ENCODE results near the gene AKAP13.

Gene AKAP13

DNA sequence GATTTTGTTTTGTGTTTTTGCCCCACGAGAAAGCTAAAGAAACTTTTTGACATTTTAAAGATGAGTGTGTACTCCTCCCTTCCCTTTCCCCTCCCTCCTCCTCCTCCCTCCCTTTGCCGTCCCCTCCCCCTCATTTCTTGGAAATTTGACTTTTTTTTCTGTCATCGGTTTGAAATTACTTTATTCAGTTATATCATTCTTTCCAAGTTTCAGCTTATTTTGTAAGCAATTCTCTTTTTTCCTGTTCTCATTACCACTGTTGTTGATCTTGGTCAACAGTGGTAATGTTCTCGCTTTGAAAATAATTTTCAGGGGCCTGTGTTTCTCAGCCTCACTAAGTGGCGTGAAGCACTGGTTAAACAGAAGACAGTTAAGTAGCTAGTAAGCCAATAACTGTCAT, 178.4 kb downstream of the AKAP13 start:
- peaks cover 2% of the 10 kb centered on the region for H4K20me1 ChIP-seq (ENCODE audit: low read depth, low read length)
- H3K4me2 ChIP-seq (ENCODE audit: low read depth, low read length, poor library complexity, severe bottlenecking), result no peak overlapping the region
- H3K79me2 ChIP-seq (ENCODE audit: insufficient read depth, low read length), result peaks cover 70% of the 10 kb centered on the region
- no peaks in the 10 kb centered on the region for H3K9me2 ChIP-seq (replicated peaks; ENCODE audit: insufficient read depth, low read length)
- no peaks in the 10 kb centered on the region for H3K27me3 ChIP-seq (ENCODE audit: low read length)
- no peak overlapping the region for H3K4me3 ChIP-seq (ENCODE audit: insufficient read depth, low read length, poor library complexity, severe bottlenecking)
- TF ChIP-seq, protein P1, sequence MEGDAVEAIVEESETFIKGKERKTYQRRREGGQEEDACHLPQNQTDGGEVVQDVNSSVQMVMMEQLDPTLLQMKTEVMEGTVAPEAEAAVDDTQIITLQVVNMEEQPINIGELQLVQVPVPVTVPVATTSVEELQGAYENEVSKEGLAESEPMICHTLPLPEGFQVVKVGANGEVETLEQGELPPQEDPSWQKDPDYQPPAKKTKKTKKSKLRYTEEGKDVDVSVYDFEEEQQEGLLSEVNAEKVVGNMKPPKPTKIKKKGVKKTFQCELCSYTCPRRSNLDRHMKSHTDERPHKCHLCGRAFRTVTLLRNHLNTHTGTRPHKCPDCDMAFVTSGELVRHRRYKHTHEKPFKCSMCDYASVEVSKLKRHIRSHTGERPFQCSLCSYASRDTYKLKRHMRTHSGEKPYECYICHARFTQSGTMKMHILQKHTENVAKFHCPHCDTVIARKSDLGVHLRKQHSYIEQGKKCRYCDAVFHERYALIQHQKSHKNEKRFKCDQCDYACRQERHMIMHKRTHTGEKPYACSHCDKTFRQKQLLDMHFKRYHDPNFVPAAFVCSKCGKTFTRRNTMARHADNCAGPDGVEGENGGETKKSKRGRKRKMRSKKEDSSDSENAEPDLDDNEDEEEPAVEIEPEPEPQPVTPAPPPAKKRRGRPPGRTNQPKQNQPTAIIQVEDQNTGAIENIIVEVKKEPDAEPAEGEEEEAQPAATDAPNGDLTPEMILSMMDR (IDR thresholded peaks at IDR 0.05; ENCODE audit: insufficient read depth, low read length, poor library complexity, severe bottlenecking), result no peak
- TF ChIP-seq EZH2phosphoT487 (conservative IDR thresholded peaks at IDR 0.05; ENCODE audit: low read length), result no peak
- peaks cover 17% of the 10 kb centered on the region; the same call in 1 of the 2 replicates for H3K36me3 ChIP-seq (ENCODE audit: low read length)
- H3K9me3 ChIP-seq (ENCODE audit: insufficient read depth, low read length), result no peaks in the 10 kb centered on the region
- H3K9ac ChIP-seq (ENCODE audit: low read length), result no peak overlapping the region
- H2AFZ ChIP-seq (ENCODE audit: low read depth, low read length, severe bottlenecking), result no peak overlapping the region
- H3F3A ChIP-seq (ENCODE audit: insufficient read depth), result peaks cover 7% of the 10 kb centered on the region; the same call in 1 of the 2 replicates
- H3K27ac ChIP-seq (ENCODE audit: low read depth, low read length), result no peak overlapping the region

DNA sequence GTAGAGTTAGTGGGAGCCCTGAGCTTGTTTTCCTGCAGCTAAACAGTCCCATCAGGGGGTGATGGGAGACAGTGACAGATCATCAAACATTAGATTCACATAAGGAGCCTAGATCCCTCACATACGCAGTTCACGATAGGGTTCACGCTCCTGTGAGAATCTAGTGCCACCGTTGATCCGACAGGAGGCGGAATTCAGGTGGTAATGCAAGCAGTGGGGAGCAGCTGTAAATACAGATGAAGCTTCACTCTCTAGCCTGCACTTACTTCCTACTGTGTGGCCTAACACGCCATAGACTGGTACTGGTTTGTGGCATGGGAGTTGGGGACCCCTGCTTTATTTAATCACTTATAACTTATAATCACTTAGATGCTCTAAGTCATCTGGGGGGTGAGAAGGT, 179.1 kb downstream of the AKAP13 start:
- Histone ChIP-seq H3K9me2 (replicated peaks; ENCODE audit: insufficient read depth, low read length) (no peaks in the 10 kb centered on the region), H3F3A (ENCODE audit: insufficient read depth) (0 out of 2 replicates have a peak, but pooled peaks cover 7% of the 10 kb centered on the region), H4K20me1 (ENCODE audit: low read depth, low read length) (peaks cover 6% of the 10 kb centered on the region), H3K27me3 (ENCODE audit: low read length) (no peaks in the 10 kb centered on the region), H2AFZ (ENCODE audit: low read depth, low read length, severe bottlenecking) (no peak overlapping the region), H3K4me3 (ENCODE audit: insufficient read depth, low read length, poor library complexity, severe bottlenecking) (no peak overlapping the region), H3K9me3 (ENCODE audit: insufficient read depth, low read length) (no peaks in the 10 kb centered on the region), H3K4me2 (ENCODE audit: low read depth, low read length, poor library complexity, severe bottlenecking) (no peak overlapping the region), H3K79me2 (ENCODE audit: insufficient read depth, low read length) (peaks cover 69% of the 10 kb centered on the region), H3K9ac (ENCODE audit: low read length) (no peak overlapping the region), H3K27ac (ENCODE audit: low read depth, low read length) (no peak overlapping the region), H3K36me3 (ENCODE audit: low read length) (peaks cover 20% of the 10 kb centered on the region; the same call in 1 of the 2 replicates)
- TF ChIP-seq EZH2phosphoT487 (conservative IDR thresholded peaks at IDR 0.05; ENCODE audit: low read length), result no peak
- TF ChIP-seq, protein P1 (IDR thresholded peaks at IDR 0.05; ENCODE audit: insufficient read depth, low read length, poor library complexity, severe bottlenecking), result no peak

DNA sequence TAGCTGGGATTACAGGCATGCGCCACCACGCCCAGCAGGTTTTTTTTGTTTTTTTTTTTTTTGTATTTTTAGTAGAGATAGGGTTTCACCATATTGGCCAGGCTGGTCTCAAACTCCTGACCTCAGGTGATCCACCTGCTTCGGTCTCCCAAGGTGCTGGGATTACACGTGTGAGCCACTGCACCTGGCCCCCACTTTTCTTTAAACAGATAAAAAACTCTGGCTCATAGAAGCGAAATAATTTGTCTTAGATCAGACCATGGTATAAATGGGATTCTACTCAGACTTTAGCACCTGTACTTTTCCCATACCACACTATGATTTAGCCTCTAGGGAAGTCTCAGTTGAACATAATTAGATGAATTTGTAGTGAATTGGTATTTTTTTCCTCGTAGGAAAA, 182.4 kb downstream of the AKAP13 start:
- Histone ChIP-seq H3K36me3 (ENCODE audit: low read length) (peaks cover 18% of the 10 kb centered on the region; the same call in 1 of the 2 replicates), H3F3A (ENCODE audit: insufficient read depth) (0 out of 2 replicates have a peak, but pooled peaks cover 7% of the 10 kb centered on the region), H3K4me2 (ENCODE audit: low read depth, low read length, poor library complexity, severe bottlenecking) (no peak overlapping the region), H4K20me1 (ENCODE audit: low read depth, low read length) (peaks cover 6% of the 10 kb centered on the region), H3K9ac (ENCODE audit: low read length) (no peak overlapping the region), H3K27me3 (ENCODE audit: low read length) (no peaks in the 10 kb centered on the region), H3K27ac (ENCODE audit: low read depth, low read length) (no peak overlapping the region), H2AFZ (ENCODE audit: low read depth, low read length, severe bottlenecking) (no peak overlapping the region), H3K9me2 (replicated peaks; ENCODE audit: insufficient read depth, low read length) (no peaks in the 10 kb centered on the region), H3K9me3 (ENCODE audit: insufficient read depth, low read length) (no peaks in the 10 kb centered on the region), H3K4me3 (ENCODE audit: insufficient read depth, low read length, poor library complexity, severe bottlenecking) (no peak overlapping the region), H3K79me2 (ENCODE audit: insufficient read depth, low read length) (peaks cover 57% of the 10 kb centered on the region)
- no peak for TF ChIP-seq EZH2phosphoT487 (conservative IDR thresholded peaks at IDR 0.05; ENCODE audit: low read length)
- TF ChIP-seq, protein P1 (IDR thresholded peaks at IDR 0.05; ENCODE audit: insufficient read depth, low read length, poor library complexity, severe bottlenecking), result no peak

Measured in SU-DHL-6 (cell line).